Cerebellar cortex (tissue), 1 donor: ENCODE results near the gene OBI1.

Experiments used
- DNase-seq: peaks from one replicate; pipeline ENCODE4 v3.0.0-alpha.2; 2015; ENCODE audit warnings: low spot score

The OBI1 gene

GRCh38 chr13:78576261-78576660, 82.7 kb downstream of the OBI1 start:
- DNase-seq, result no peak

GRCh38 chr13:78572459-78572858, 86.5 kb downstream of the OBI1 start:
- DNase-seq, result no peak

- no peak for DNase-seq
These were observed 89.9 kb downstream of the OBI1 start for GRCh38 chr13:78569029-78569428.

- DNase-seq, result no peak
These were observed 92.3 kb downstream of the OBI1 start for GRCh38 chr13:78566631-78567030.
